Neuronal stem cell (in vitro differentiated cells): ENCODE results near the gene TIAM2.

Experiments used
- DNase-seq: peaks from one replicate; pipeline ENCODE4 v3.0.0-alpha.2; 2013; ENCODE audit warnings: low spot score
- H2AFZ ChIP-seq: one replicate; pipeline ENCODE4 v1.6.1; 2013; ENCODE audit warnings: mild to moderate bottlenecking, low read length, inconsistent platforms
- H2AK5ac ChIP-seq: 2 replicates; pipeline ENCODE4 v1.6.1; 2013; ENCODE audit warnings: low read depth, mild to moderate bottlenecking, inconsistent platforms, low read length, moderate library complexity, mixed read lengths
- H2BK120ac ChIP-seq: 2 replicates; pipeline ENCODE4 v1.6.1; 2013; ENCODE audit warnings: low read depth, mild to moderate bottlenecking, inconsistent platforms, low read length, moderate library complexity, mixed read lengths
- H2BK12ac ChIP-seq: one replicate; pipeline ENCODE4 v1.6.1; 2013; ENCODE audit warnings: low read length, inconsistent platforms
- H2BK15ac ChIP-seq: 2 replicates; pipeline ENCODE4 v1.6.1; 2013; ENCODE audit warnings: mild to moderate bottlenecking, low read length, inconsistent platforms, mixed read lengths
- H2BK5ac ChIP-seq: one replicate; pipeline ENCODE4 v1.6.1; 2013; ENCODE audit warnings: inconsistent platforms, mild to moderate bottlenecking, low read length, moderate library complexity
- H3K14ac ChIP-seq: one replicate; pipeline ENCODE4 v1.6.1; 2013; ENCODE audit warnings: low read length, inconsistent platforms
- H3K18ac ChIP-seq: 2 replicates; pipeline ENCODE4 v1.6.1; 2013; ENCODE audit warnings: low read length, inconsistent platforms
- H3K23ac ChIP-seq: 2 replicates; pipeline ENCODE4 v1.6.1; 2013; ENCODE audit warnings: low read depth, mild to moderate bottlenecking, mixed read lengths, low read length, inconsistent platforms; ENCODE audit not compliant: poor library complexity
- H3K27ac ChIP-seq: replicated peaks from 3 replicates; pipeline ENCODE4 v1.5.1; 2013; ENCODE audit warnings: low read length, inconsistent platforms
- H3K27me3 ChIP-seq, 3 experiments: 2 replicates each; pipeline ENCODE4 v1.6.1; 2013; ENCODE audit warnings: low read length in 3 of 3, mild to moderate bottlenecking in 2 of 3, inconsistent platforms in 1 of 3, low read depth in 1 of 3, mixed read lengths in 1 of 3, moderate library complexity in 1 of 3; ENCODE audit not compliant: control insufficient read depth in 3 of 3, insufficient read depth in 3 of 3
- H3K36me3 ChIP-seq, 2 donors: replicated peaks in 1 of 2; 2 replicates each; pipeline ENCODE4 v1.6.1; 2013; ENCODE audit warnings: low read length in 2 of 2; ENCODE audit not compliant: control insufficient read depth in 2 of 2, insufficient read depth in 2 of 2
- H3K4ac ChIP-seq: 2 replicates; pipeline ENCODE4 v1.6.1; 2013; ENCODE audit warnings: inconsistent platforms, mild to moderate bottlenecking, low read length, moderate library complexity
- H3K4me1 ChIP-seq, 2 donors: 1 replicate in 1 of 2; 2 replicates in 1 of 2; pipeline ENCODE4 v1.6.1; 2013; ENCODE audit warnings: low read length in 2 of 2, low read depth in 1 of 2; ENCODE audit not compliant: control insufficient read depth in 2 of 2, insufficient read depth in 1 of 2
- H3K4me2 ChIP-seq: one replicate; pipeline ENCODE4 v1.6.1; 2013; ENCODE audit warnings: mild to moderate bottlenecking, low read length, inconsistent platforms; ENCODE audit not compliant: insufficient read depth, poor library complexity, severe bottlenecking
- H3K4me3 ChIP-seq, 2 donors: 2 replicates each; pipeline ENCODE4 v1.5.1; 2013; ENCODE audit warnings: low read length in 2 of 2, mild to moderate bottlenecking in 2 of 2, inconsistent platforms in 1 of 2, moderate library complexity in 1 of 2
- H3K79me1 ChIP-seq: one replicate; pipeline ENCODE4 v1.6.1; 2013; ENCODE audit warnings: low read depth, mild to moderate bottlenecking, inconsistent platforms, low read length, moderate library complexity
- H3K9ac ChIP-seq: one replicate; pipeline ENCODE4 v1.6.1; 2013; ENCODE audit warnings: mild to moderate bottlenecking, low read depth, low read length, inconsistent platforms; ENCODE audit not compliant: poor library complexity
- H3K9me3 ChIP-seq, 2 donors: replicated peaks in 1 of 2; 2 replicates each; pipeline versions ENCODE3 to v1.6.1; 2013; ENCODE audit warnings: low read length in 2 of 2, mild to moderate bottlenecking in 2 of 2, inconsistent platforms in 1 of 2, low read depth in 1 of 2, mixed read lengths in 1 of 2, moderate library complexity in 1 of 2; ENCODE audit not compliant: control insufficient read depth in 2 of 2, insufficient read depth in 1 of 2
- H4K8ac ChIP-seq: one replicate; pipeline ENCODE4 v1.6.1; 2013; ENCODE audit warnings: low read depth, mild to moderate bottlenecking, inconsistent platforms, low read length, moderate library complexity
- H4K91ac ChIP-seq: one replicate; pipeline ENCODE4 v1.6.1; 2013; ENCODE audit warnings: low read length, low read depth, mild to moderate bottlenecking, inconsistent platforms; ENCODE audit not compliant: poor library complexity
- WGBS, 2 donors: extraction: QIAGEN DNeasy Blood & Tissue Kit; methylation state at CpG; one replicate each; pipeline ENCODE4 v1.1.7; 2013; ENCODE audit warnings: missing lambda C conversion rate in 2 of 2, mixed read lengths in 1 of 2; ENCODE audit not compliant: insufficient read length in 2 of 2, insufficient replicate concordance in 1 of 2; ENCODE audit errors: extremely low coverage in 2 of 2; 5-methylcytosine and 5-hydroxymethylcytosine counted together

Gene TIAM2

DNA sequence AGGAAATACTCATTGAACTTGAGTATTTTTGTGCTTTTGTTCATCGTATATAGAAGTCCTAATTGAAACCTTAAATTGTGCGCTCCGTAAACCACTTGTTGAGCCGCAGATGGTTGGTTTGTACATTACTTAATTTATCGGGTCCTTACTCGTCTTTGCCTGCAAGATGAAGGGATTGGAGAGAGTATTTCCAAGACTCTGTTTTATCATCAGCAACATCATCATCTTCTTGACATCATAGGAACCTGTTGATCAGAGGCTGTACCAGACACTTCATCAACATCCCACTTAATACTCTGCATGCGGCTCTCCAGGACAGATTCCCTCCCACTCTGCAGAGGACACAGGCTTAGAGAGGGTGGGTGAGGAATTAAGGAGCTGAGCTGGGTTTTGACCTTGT is 28.6 kb downstream of the TIAM2 start:
- Histone ChIP-seq H3K36me3 (peaks cover 0 to 4% of the 10 kb centered on the region in 2 donors), H3K14ac (no peak overlapping the region), H3K9ac (no peak overlapping the region), H4K8ac (no peak overlapping the region), H3K4ac (no peak overlapping the region), H3K4me3 (no peak overlapping the region), H3K18ac (no peak overlapping the region), H3K23ac (no peak overlapping the region), H3K79me1 (no peaks in the 10 kb centered on the region), H4K91ac (no peak overlapping the region), H3K27ac (no peak overlapping the region), H2AFZ (no peak overlapping the region), H3K4me1 (peaks cover 5 to 12% of the 10 kb centered on the region in 2 donors), H2BK12ac (no peak overlapping the region), H2BK15ac (no peak overlapping the region), H2BK120ac (no peak overlapping the region), H3K27me3 (no peaks in the 10 kb centered on the region), H2AK5ac (no peak overlapping the region), H2BK5ac (no peak overlapping the region), H3K4me2 (no peak overlapping the region), H3K9me3 (no peaks in the 10 kb centered on the region)
- DNase-seq, result no peak
- no CpG with 5 or more reads among the region's 7 CpGs for WGBS, 2 donors

DNA sequence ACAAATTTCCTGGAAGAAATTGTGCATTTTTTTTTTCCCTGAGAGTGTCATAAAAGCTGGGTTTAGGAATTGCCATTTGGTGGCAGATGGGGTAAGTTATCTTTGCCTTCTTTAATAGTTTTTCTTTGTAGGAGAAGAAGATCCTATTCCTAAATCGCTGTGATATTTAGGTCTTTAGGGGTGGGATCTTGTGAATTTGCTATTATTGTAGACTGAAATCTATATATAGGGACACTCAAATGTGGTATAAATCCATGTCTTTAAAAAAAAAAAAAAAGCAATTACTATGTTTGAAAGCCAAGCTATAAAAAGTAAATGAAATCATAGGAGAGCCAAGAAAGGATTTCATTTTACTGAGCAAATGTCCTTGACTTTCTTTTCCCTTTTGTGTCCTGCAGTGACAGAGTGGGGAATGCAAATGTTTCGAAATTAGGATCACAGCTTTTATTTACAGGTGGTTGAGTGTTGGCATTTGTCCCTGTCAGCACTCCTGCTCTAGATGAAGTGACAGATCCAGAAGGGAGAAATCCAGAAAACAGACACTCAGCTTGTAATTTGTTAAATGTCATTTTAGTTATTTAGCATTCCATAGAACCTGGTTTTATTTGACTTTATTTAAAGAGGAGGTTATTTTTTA is 29.4 kb downstream of the TIAM2 start:
- Histone ChIP-seq H2AFZ (no peak overlapping the region), H3K27me3 (no peaks in the 10 kb centered on the region), H3K4me1 (peaks cover 5 to 12% of the 10 kb centered on the region in 2 donors), H3K36me3 (peaks cover 0 to 4% of the 10 kb centered on the region in 2 donors), H4K91ac (no peak overlapping the region), H2BK12ac (no peak overlapping the region), H2BK5ac (no peak overlapping the region), H2BK120ac (no peak overlapping the region), H3K18ac (no peak overlapping the region), H3K9ac (no peak overlapping the region), H3K79me1 (no peaks in the 10 kb centered on the region), H2BK15ac (no peak overlapping the region), H2AK5ac (no peak overlapping the region), H3K27ac (no peak overlapping the region), H3K4ac (no peak overlapping the region), H3K14ac (no peak overlapping the region), H3K9me3 (no peaks in the 10 kb centered on the region), H3K23ac (no peak overlapping the region), H4K8ac (no peak overlapping the region), H3K4me2 (no peak overlapping the region), H3K4me3 (no peak overlapping the region)
- no peak for DNase-seq
- no CpG with 5 or more reads among the region's 2 CpGs for WGBS, 2 donors

DNA sequence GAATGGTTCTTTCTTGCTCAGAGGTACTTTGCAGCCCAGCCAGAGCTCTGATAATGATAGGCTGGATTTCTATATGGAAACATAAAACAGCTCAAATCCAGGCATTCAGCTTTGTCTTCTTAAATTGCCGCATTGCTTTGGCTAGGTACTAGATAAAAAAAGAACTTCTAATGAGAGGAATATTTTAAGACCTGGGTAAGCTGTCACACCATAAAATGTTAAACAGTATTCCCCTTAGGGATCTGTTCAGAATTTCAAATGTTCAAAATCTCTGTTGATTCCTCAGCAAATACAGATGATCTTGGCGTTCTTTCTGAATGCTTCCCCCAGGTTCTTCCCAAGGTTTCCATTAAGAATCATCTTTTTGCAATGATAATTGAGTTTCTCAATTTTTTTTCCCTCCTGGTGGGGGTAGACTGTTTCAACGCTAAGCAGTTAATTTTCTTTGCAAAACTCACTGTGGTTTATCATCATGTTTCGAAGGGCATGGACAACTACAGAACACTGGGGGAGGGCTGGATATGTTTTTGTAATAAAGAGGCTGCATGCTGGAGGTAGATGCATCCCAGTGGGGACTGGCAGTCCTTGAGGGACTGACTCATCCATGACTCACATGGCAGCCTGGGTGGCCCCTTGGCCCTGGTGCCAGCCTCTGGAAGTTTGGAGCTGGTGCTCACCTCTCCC is 31.0 kb downstream of the TIAM2 start:
- Histone ChIP-seq H3K36me3 (peaks cover 0 to 4% of the 10 kb centered on the region in 2 donors), H3K4me2 (no peak overlapping the region), H4K8ac (no peak overlapping the region), H2BK15ac (no peak overlapping the region), H2BK120ac (no peak overlapping the region), H3K27me3 (no peaks in the 10 kb centered on the region), H3K4ac (no peak overlapping the region), H3K9me3 (no peaks in the 10 kb centered on the region), H3K14ac (no peak overlapping the region), H3K27ac (no peak overlapping the region), H3K23ac (no peak overlapping the region), H3K18ac (no peak overlapping the region), H2AK5ac (no peak overlapping the region), H4K91ac (no peak overlapping the region), H3K4me3 (no peak overlapping the region), H3K9ac (no peak overlapping the region), H2BK5ac (no peak overlapping the region), H3K4me1 (peaks cover 5 to 12% of the 10 kb centered on the region in 2 donors), H2AFZ (no peak overlapping the region), H2BK12ac (no peak overlapping the region), H3K79me1 (no peaks in the 10 kb centered on the region)
- WGBS, 2 donors, result no CpG with 5 or more reads among the region's 4 CpGs
- no peak for DNase-seq

DNA sequence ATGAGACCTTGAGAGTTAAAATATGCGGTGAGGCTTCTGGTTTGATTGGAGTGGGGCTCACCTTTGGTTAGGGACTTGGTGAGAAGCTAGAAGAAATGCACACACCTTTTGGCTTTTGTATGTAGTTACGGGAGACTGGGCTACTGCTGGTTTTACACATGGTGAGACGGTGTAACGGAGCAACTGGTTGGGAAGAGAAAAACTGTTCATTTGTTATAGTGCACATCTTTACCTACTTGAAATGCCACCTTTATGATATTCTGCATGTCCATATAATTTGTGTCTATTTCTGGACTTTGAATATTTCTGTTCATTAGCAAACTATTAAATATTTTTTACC is 31.6 kb downstream of the TIAM2 start:
- H3K36me3 ChIP-seq, result peaks cover 0 to 4% of the 10 kb centered on the region in 2 donors
- H3K79me1 ChIP-seq, result no peaks in the 10 kb centered on the region
- H2BK12ac ChIP-seq, result no peak overlapping the region
- H3K9me3 ChIP-seq, result no peaks in the 10 kb centered on the region
- no peak overlapping the region for H3K4me3 ChIP-seq
- no peak overlapping the region for H4K8ac ChIP-seq
- no peak overlapping the region for H3K18ac ChIP-seq
- H2BK120ac ChIP-seq, result no peak overlapping the region
- no peak overlapping the region for H3K4me2 ChIP-seq
- no peak overlapping the region for H2BK15ac ChIP-seq
- no peak overlapping the region for H4K91ac ChIP-seq
- H2BK5ac ChIP-seq, result no peak overlapping the region
- no peak overlapping the region for H3K23ac ChIP-seq
- H3K4me1 ChIP-seq, result peaks cover 5 to 9% of the 10 kb centered on the region in 2 donors
- no peaks in the 10 kb centered on the region for H3K27me3 ChIP-seq
- no peak overlapping the region for H2AK5ac ChIP-seq
- no peak for DNase-seq
- no peak overlapping the region for H3K9ac ChIP-seq
- H3K4ac ChIP-seq, result no peak overlapping the region
- no peak overlapping the region for H3K27ac ChIP-seq
- no peak overlapping the region for H2AFZ ChIP-seq
- no peak overlapping the region for H3K14ac ChIP-seq
- no CpG with 5 or more reads among the region's 4 CpGs for WGBS, 2 donors
